ENCODE results near the gene C3orf52.

The C3orf52 gene

DNA sequence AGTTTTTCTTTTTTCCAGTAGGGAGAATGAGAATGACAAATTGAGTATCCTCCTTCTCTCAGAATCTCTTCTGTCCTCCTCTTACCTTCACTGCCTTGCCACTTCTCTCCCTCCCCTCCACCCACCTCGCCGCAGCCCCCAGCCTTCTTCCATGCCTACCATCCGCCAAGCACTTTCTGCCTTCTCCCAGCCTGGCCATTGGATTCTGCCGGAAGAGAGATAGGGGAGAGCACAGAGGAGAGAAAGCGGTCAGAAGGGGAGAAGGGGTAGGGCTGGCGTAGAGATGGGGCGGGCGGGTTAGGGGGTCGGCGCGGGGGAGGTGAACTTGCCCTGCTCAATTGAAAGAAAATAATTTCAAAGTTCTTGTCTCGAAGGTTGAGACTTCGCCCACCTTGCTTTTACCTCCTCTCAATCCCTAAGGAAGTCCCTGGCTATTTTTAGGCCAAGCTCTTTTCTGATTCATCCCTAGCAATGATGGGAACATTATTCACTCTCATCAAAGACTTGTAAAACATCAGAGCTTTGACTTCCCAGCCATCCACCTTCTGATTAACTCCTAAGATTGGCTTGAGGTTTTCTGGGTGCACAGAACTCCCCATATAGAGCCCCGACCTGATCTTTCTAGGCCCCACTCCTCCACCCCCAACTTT lies 811 bp downstream of the C3orf52 start:
- DNase-seq (ENCODE audit: low read depth): no peak

DNA sequence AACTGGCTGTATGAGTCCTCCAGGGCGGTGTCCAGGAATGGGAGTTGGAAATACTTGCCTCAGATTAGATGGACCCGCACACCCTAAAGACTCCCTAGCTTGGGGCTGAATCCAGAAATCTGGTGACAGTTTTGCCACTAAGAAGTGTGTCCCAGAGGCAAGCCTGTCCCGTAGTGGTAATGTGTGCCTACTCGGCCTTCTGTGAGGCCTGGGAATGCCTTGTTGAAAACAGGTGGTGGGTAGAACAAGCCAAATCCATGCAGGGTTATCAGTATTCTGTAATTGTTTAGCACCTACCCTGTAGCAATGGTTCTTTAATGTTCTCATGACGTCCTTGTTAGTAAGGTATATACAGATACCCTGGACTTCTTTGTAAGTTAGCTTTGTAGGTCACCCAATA lies 1.6 kb downstream of the C3orf52 start:
- DNase-seq (ENCODE audit: low read depth): no peak

DNA sequence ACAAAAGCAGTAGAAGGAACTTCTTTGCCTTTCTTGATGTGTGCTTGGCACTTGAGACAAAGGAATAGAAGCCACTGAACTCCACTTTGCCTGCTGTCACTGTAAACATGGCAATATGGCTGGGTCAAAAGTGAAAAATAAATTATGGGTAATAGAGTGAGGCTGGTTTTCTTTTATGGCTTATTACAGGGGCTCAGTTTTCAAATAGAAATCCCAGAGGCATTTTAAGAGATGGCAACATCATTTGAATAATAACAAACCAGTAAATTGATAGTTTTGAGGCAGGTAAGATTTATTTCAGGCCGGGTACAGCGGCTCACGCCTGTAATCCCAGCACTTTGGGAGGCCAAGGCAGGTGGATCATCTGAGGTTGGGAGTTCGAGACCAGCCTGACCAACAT lies 2.8 kb downstream of the C3orf52 start:
- no peak for DNase-seq (ENCODE audit: low read depth)

DNA sequence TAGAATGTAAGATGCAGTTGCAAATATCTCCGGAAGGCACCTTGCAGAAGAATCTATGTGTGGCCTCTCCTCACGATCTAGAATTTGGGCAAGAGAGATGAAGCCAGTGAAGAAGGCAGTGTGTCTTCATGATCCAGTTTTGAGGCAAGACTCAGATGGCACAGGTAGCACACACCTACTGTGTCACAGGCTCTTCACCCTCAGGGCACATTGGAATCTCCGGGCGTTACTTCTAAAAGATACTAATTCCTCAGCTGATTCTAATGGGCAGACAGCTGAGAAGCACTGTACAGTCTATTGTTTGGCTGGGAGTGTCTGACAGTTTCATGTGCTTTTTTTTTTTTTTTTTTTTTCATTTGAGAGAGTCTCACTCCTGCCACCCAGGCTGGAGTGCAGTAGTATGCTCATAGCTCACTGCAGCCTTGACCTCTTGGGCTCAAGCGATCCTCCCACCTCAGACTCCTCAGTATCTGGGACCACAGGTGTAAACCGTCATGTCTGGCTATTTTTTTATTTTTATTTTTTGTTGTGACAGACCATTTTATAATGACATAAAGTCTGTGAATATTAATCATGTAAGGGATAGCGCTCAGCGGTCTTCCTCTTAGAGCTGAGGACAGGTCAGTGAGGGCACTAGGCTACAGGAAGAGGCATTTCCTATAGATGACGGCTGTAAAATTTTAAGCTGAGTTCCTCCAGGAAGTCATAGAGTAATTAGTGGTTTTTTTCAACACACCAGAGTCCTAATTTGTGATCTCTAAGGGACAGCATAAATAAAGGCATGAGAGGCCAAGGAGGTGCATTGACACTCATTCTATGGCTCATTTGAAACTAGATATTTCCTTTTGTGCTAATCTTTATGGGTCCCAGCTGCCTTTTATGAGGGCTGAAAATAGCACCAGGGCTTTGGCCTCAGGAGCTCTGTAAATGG lies 4.0 kb downstream of the C3orf52 start:
- no peak for DNase-seq (ENCODE audit: low read depth)

DNA sequence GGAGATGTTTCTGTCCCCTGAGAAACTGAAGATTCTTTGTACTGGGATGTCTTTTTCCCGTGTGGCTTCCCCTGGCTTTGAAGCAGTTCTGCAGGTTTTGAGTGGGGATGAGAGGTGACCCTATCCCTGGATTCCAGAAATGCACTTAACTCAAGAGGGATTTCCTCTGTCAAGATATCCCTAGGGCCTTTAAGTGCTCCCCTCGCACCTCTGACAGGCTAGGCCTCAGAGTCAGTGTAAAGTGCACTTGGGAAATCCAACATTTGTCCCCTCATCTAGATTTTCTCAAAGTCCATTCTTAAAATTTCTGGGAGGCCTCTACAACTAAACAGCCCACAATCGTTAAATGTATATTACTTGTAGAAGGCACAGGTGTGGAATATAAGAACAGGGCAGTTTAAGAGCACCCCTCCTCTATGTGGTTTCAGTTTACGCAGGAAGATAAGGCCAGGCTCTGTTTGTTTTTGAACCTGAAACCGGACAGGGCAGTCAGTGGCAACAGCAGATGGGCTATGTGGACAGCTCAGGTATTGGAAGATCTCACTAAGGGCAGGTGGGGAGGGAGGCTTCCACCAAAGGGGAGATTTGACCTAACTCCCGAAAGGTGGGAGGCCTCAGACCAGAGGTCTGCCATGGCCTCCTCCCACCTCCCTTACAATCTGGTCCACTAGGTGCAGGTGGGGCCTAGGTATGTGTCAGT lies 4.8 kb downstream of the C3orf52 start:
- no peak for DNase-seq (ENCODE audit: low read depth)

DNA sequence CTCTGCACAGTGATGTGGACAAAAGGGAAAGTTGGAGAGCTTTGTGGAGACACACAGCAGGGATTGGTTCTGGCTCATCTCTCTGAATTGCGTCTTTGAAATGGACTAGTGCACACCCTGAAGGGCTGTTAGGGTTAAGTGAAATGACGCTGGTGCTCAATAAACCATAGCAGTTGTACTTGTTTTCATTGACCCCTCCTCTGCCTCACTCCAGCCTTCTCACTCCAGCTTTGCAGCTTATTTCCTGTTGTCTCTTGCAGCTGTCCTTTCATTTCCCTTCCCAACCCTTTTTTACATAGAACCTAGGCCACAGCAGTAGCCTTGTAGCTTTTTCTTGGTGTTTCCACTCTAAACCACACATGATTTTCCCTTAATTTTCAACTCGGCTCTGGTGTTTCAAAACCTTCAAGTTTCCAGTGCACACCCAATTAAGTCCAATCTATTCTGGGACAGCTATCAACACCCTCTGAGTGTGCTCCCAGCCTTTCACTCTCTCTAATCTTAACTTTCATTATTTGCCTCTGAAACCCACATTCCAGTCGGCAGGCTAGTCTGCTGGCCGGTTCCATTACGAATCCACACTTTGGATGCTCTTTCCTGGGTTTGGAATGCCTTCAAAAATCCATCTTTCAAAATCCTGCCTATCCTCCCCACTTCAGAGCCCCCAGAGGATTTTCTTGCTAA lies 6.4 kb downstream of the C3orf52 start:
- DNase-seq (ENCODE audit: low read depth): no peak

DNA sequence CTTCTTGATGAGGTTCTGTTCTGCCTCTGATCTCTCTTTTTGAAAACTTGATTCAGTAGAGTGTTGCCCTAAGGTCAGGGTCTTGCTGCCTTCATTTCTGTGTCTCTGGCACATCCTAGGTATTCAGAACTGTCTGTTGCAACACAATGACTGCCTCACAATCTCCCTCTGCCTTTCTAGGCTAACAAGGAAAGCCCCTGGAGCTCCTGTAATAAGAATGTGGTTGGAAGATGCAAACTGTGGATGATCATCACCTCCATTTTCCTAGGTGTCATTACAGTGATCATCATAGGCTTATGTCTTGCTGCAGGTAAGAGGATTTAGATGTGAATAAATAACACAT lies 7.0 kb downstream of the C3orf52 start:
- DNase-seq (ENCODE audit: low read depth): no peak

DNA sequence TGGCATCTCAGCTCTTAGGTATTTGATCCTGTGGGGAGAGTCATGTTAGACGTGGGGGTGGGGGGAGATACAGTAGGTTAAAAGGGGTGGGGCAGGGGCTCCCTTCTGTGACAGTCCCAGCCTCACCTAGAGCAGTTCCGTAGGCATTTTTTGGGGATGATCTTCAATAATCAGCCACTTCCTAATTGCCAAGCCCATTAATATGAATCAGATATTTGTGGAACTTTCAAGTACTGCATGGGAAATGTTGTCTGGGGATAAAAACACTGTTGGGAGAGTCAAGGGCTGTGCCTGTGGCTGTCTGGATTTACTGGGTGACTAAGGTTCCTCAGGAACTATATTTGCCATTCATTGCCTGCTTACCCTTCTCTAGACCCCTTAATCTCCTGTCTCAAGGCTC lies 9.5 kb downstream of the C3orf52 start:
- DNase-seq (ENCODE audit: low read depth): no peak

DNA sequence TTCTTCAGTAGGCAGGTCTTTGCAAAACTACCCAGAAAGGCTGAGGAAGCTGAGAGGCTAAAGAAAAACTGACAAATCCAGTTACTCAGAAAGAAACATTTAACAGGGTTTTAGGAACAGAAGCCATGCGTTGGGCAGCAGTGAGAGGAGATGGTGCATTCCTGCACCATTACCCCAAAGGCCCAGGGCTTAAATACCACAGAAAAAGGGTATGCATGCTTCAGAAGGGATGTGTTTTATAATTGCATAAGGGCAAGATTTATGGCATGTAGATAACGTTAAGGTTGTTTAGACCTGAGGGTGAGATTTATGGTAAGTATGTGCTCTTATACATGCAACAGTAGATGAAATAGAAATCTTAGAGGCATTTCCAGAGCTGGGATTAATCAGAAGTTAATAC lies 10.0 kb downstream of the C3orf52 start:
- DNase-seq (ENCODE audit: low read depth): no peak

DNA sequence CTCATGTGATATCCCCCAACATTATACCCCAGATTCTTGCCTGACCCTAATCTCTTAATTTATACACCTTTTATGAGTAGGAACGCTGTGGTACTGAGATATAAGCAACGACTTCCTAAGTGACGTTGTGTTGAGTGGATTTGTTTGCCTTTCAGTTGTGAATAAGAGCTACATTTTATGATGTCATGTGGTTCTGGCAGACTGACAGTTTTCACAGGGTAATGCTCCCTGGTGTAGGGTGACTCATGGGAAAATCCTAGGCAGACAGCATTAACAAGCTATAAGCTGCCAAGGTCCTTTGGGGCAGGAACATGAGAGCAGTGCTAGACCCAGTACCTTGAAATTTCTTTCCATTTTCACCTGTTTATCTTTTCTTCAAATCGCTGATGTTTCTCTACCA lies 11.2 kb downstream of the C3orf52 start:
- no peak for DNase-seq (ENCODE audit: low read depth)

DNA sequence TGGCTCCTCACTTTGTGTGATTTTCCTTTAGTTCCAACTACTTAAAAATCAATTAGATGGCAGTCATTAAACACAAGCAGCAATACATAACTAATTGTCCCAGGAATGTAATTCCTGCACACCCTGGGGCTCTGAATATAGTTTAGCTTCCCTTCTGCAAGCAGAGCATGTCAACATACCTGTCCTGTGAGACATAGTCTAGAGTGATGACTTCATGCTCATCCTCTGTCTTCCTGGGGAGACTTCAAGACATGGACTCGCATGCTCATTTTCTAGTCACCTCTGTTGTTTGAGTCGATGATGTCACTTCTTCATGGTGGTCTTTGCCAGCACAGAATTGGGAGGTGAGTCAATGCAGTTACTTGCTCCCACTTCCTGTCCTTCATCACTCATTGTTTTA lies 15.7 kb downstream of the C3orf52 start:
- no peak for DNase-seq (ENCODE audit: low read depth)

DNA sequence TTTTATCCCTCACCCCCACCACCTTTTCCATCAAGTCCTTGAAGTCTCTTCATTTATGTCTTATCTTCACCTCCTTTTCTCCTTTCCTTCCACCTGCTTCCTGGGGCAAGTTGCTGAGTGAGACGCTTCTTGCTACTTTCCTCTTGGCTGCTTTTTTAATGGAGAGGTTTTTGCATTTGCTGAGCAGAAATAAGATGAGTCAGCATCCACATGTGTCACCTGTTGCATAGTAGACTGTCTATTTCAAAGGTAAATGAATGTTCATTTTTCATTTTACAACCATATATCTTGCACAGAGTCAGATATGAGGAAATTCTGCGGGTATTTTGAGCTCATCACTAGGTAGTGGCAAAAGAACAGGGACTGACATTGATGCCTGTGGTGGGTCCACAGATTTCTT lies 18.6 kb downstream of the C3orf52 start:
- no peak for DNase-seq (ENCODE audit: low read depth)

DNA sequence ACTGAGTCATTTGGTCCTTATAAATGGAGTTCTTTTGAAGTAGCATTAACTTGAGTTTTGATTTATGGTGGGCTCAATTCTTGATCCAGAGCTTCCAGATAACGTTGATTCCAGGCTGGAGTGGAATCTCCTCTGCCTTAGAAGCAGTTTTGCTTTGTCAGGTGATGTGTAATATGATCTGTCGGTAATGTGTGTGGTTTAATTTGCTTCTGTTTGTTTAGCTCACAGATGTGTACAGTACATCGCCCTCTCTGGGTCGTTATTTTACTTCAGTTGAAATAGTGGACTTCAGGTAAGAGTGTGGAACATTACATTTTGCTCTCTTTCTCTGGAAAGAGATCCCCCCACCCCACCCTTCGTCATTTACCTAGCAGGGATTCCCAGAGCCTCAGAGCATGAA lies 23.1 kb downstream of the C3orf52 start:
- DNase-seq (ENCODE audit: low read depth): no peak

DNA sequence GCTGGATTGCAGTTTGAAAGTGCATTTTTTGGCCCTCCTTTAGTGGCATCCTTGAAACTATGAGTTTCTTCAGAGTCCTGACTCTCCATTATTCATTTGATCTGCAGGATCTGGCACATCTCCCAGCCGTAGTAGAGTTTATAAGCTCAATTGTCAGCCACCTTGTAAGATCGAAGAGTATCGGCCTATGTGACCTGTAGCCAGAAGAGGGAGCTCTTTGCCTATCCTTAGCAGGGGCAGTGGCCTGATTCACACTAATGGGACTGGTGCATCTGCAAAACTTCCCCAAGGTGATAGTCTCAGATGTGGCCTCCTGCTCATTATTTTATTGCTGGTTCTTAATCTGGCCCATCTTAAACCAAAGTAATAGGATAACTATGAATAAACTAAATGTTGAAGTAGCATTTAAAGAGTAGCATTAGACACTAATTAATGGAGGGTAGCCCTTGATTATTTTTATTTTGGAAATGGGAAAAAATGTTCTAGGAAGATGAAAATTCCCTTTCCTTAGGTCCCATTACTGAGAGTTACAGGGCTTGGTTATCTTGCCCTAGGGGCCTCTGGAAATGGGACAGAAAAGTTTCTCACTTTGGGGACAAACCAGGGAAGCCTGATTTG lies 25.7 kb downstream of the C3orf52 start:
- DNase-seq (ENCODE audit: low read depth): peak; percentile 42

DNA sequence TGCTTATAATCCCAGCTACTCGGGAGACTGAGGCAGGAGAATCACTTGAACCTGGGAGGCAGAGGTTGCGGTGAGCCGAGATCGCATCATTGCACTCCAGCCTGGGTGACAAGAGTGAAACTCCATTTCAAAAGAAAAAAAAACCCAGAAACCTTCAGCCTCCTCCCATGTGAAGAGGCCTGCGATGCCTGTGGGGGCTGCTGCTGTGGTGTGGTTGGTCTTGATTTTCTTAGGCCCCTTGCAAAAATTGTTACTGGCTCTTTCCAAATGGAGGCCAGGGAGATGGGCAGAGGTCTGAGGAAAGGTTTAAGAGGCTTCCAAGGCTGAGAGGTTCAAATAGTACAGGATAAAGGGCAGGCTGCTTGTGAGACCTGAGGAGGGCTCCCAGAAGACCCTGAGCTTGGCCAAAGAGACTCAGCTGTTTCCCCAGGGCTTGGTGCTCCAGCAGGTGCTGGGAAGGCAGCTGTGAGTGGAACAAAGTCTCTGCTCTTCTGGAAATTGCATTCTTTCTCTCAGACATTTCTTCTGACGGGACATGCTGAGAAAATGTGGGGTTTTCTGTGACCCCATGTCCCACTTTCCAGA lies 28.5 kb downstream of the C3orf52 start:
- DNase-seq (ENCODE audit: low read depth): no peak

DNA sequence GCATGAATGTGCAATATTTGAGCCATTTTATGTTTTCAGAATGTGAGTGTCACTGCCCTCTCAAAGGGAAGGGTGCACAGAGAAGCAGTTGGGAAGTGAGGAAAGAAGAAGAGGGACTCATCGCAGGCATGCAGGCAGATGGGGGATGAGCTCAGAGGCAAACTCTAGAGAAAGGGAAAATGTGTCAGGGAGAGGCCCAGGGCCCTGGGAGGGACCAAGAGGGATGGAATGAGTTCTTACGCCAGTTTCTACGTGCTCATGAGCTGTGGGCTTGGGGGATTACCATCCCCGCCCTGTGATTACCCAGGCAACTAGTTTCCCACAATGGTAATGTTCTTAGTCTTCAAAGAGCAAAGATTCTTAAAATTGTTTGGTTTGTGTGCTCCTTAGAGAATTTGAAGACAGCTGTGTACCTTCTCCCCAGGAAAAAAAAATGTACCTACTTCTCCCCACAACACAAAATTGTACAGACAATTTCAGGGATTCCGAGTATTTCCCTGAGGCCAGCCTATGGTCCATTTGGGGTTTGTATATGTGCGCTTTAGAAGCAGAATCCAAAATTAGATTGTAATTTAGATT lies 29.1 kb downstream of the C3orf52 start:
- DNase-seq (ENCODE audit: low read depth): no peak

DNA sequence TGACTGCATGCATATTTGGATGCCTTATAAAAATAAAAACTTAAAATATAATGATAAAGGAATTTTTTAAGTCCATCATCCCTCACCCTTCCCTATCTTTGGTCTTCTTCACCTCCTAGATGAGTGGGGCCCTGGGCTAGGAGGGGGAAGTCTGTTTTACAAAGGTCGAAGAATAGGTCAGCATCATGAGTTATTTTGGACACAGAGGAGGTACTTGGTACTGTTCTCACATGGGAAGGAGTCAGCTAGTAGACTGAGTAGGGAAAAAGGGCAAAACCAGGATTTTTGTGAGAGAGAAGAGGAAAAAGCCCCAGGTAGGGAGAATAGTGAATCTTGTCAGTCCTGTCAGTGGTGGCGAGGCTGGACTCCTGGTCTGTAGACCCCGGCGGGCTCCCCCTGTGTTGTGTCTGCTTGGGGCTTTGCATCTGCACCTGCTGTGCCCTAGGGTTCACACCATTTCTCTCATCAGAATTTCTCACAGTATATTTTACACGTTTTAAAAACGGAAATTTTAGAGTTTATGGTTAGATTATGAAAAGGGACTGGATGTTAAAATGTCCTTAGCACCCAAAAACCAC lies 29.7 kb downstream of the C3orf52 start:
- DNase-seq (ENCODE audit: low read depth): no peak

DNA sequence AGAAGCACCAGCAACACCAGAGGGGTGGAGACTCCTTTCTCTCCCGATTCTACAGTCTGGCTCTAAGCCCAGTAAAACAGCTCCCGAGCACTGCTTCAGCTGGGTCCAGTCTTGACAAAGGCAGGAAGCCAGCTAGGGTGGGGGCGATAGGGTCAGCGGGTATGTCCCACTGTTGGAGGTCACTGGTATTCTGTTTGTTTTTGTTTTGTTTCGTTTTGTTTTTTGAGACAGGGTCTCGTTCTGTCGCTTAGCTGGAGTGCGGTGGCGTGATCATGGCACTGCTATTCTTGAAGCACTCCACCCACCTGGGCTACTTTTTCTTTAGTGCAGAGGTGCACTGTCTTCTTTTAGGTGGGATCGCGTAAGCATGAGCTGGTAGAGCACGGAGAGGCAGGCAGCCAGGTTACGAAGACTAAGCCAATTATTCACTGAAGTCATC lies 30.6 kb downstream of the C3orf52 start:
- no peak for DNase-seq (ENCODE audit: low read depth)

DNA sequence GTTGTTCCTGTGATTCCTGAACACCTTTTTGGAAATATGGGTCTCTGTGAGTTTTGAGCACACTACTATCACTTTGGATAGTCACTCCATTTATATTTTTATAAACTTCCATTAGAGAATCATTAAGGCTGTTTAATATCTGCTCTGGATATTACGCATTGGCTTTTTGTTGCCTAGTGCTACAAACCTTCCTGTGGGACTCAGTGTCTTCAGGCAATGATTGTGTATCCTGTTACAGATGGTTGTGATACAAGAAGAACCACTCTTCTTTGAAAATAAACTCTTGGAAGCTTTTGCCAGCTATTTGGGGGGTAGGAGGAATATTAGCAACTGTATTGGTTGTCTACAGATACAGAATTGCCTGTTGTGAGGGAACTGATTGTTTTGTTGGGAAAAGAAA lies 31.2 kb downstream of the C3orf52 start:
- DNase-seq (ENCODE audit: low read depth): no peak

DNA sequence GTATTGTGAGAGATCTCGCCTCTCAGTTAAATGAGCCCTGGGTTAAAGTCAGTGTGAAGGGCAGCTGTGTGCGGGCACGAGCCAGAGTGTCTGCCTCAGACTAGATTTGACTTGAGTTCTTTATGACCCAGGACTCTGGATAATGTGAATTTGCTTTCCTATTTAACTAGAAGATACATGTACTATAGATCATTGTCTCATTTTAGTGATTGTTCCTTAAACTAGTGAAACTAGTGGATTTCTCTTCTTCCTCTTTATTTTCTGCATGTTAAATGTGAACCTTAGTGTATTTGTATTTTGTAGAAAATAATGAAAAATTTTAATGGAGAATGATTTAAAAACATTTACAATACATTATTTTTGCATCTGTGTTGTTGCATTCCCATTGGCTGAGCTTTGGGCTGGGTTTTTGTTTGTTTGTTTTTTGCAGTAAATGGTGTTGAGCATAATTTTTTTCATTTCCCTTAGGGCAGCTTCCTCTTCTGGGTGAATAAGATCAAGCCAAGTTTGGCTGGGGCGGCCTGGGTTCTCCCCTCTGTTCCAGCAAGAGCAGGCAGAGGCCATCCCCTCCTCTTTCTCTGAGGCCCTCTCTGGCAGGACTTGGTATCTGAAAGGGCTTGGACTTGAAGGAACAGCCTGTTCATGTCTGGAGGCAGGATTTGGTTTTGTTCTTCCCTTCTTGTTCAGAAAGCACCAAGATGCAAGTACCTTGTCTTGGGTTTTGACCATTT lies 31.8 kb downstream of the C3orf52 start:
- no peak for DNase-seq (ENCODE audit: low read depth)

All from stimulated activated CD4-positive, alpha-beta T cell treated with anti-CD3 and anti-CD28 coated beads, Interleukin-2, amount 100 ng/mL, for 4 hours (primary cell).